Mesothelial cell of epicardium (in vitro differentiated cells): ENCODE data around the gene CELF1. TPM values are rescaled to one million over a fixed set of nuclear protein-coding genes. Genes with fewer than 3 reads are reported as not detected.

Source experiments
- DNase-seq, 2 experiments: peaks; one replicate each; pipeline ENCODE4 v3.0.0; 2021; ENCODE audit warnings: low spot score in 2 of 2; ENCODE audit not compliant: unreplicated experiment in 2 of 2
- H3K27ac Mint-ChIP-seq: 2 replicates; pipeline ENCODE4 v1.8.0; 2021; ENCODE audit warnings: mixed read lengths
- H3K27me3 Mint-ChIP-seq: 2 replicates; pipeline ENCODE4 v1.8.0; 2021; ENCODE audit warnings: low read depth, mixed read lengths
- H3K36me3 Mint-ChIP-seq: 2 replicates; pipeline ENCODE4 v1.8.0; 2021; ENCODE audit warnings: mixed read lengths
- H3K4me1 Mint-ChIP-seq: 2 replicates; pipeline ENCODE4 v1.8.0; 2021; ENCODE audit warnings: mixed read lengths
- H3K4me3 Mint-ChIP-seq: 2 replicates; pipeline ENCODE4 v1.8.0; 2021; ENCODE audit warnings: mild to moderate bottlenecking, moderate library complexity, mixed read lengths
- H3K9me3 Mint-ChIP-seq: 2 replicates; pipeline ENCODE4 v1.8.0; 2021; ENCODE audit warnings: mixed read lengths
- CTCF ChIP-seq: fragments of 200-600 bp; sonication (generic); IDR thresholded peaks from one replicate; pipeline ENCODE4 v1.5.0; 2021; ENCODE audit warnings: antibody characterized with exemption; ENCODE audit not compliant: unreplicated experiment
- total RNA-seq: library from RNA; stranded (reverse); gene quantifications from 3 replicates; pipeline ENCODE4 v1.2.1, GENCODE V29; 2021

The CELF1 gene
- total RNA-seq, 1 donor from 2014 or later, result 123 TPM

GRCh38 chr11:47451990-47452389 lies 100.9 kb downstream of the CELF1 start:
- H3K27ac Mint-ChIP-seq, result no peak overlapping the region
- no peaks in the 10 kb centered on the region for H3K4me1 Mint-ChIP-seq
- H3K36me3 Mint-ChIP-seq, result no peaks in the 10 kb centered on the region
- no peak for DNase-seq
- H3K9me3 Mint-ChIP-seq, result no peaks in the 10 kb centered on the region
- TF ChIP-seq CTCF, result no peak
- H3K4me3 Mint-ChIP-seq, result no peak overlapping the region
- H3K27me3 Mint-ChIP-seq, result no peaks in the 10 kb centered on the region

GRCh38 chr11:47451436-47451835 lies 101.5 kb downstream of the CELF1 start:
- Mint-ChIP-seq H3K27ac (no peak overlapping the region), H3K36me3 (no peaks in the 10 kb centered on the region), H3K4me3 (no peak overlapping the region), H3K9me3 (no peaks in the 10 kb centered on the region), H3K4me1 (no peaks in the 10 kb centered on the region), H3K27me3 (no peaks in the 10 kb centered on the region)
- no peak for TF ChIP-seq CTCF
- DNase-seq, result no peak

GRCh38 chr11:47449541-47449940 lies 103.4 kb downstream of the CELF1 start:
- no peaks in the 10 kb centered on the region for H3K9me3 Mint-ChIP-seq
- no peak overlapping the region for H3K4me3 Mint-ChIP-seq
- TF ChIP-seq CTCF, result no peak
- H3K36me3 Mint-ChIP-seq, result no peaks in the 10 kb centered on the region
- no peaks in the 10 kb centered on the region for H3K27me3 Mint-ChIP-seq
- H3K4me1 Mint-ChIP-seq, result no peaks in the 10 kb centered on the region
- no peak for DNase-seq
- H3K27ac Mint-ChIP-seq, result no peak overlapping the region

- no peaks in the 10 kb centered on the region for H3K4me1 Mint-ChIP-seq
- H3K4me3 Mint-ChIP-seq, result no peak within 1 kb of the TSS
- no peaks in the 10 kb centered on the region for H3K27me3 Mint-ChIP-seq
- DNase-seq, result no peak
- no peaks in the 10 kb centered on the region for H3K9me3 Mint-ChIP-seq
- H3K27ac Mint-ChIP-seq, result no peak within 1 kb of the TSS
- no peak for TF ChIP-seq CTCF
- H3K36me3 Mint-ChIP-seq, result no peaks in the 10 kb centered on the region
Measured at GRCh38 chr11:47448566-47449427, 104.1 kb downstream of the CELF1 start, which contains the start of gene RAPSN. Gene RAPSN (minus strand): TSS chr11:47449136. CDS start chr11:47448964, 172 bp downstream.

GRCh38 chr11:47447906-47448305 lies 105.0 kb downstream of the CELF1 start:
- no peaks in the 10 kb centered on the region for H3K36me3 Mint-ChIP-seq
- no peak overlapping the region for H3K4me3 Mint-ChIP-seq
- no peaks in the 10 kb centered on the region for H3K27me3 Mint-ChIP-seq
- no peaks in the 10 kb centered on the region for H3K4me1 Mint-ChIP-seq
- DNase-seq, result no peak
- no peak for TF ChIP-seq CTCF
- no peaks in the 10 kb centered on the region for H3K9me3 Mint-ChIP-seq
- no peak overlapping the region for H3K27ac Mint-ChIP-seq
